Tibial nerve (tissue), 4 donors: ENCODE measurements around the gene MRPS23. TPM values are rescaled to one million over a fixed set of nuclear protein-coding genes. Genes with fewer than 3 reads are reported as not detected.

Source experiments
- DNase-seq, 2 donors: peaks; one replicate each; pipeline ENCODE4 v3.0.0-alpha.2; 2019; ENCODE audit warnings: low spot score in 2 of 2
- H3K27ac ChIP-seq, 4 donors: fragments of 200-600 bp; sonication (generic) in 3 of 4; one replicate each; pipeline ENCODE4 v1.5.1; 2017 to 2019; ENCODE audit warnings: mild to moderate bottlenecking in 1 of 4
- H3K27me3 ChIP-seq, 2 donors: fragments of 200-600 bp; sonication (generic) in 1 of 2; one replicate each; pipeline versions ENCODE4 v1.5.1 to v1.6.0; 2017 to 2019
- H3K36me3 ChIP-seq, 3 donors: fragments of 200-600 bp; sonication (generic); one replicate each; pipeline ENCODE4 v1.5.1; 2018 to 2019
- H3K4me1 ChIP-seq, 4 donors: fragments of 200-600 bp; sonication (generic) in 3 of 4; one replicate each; pipeline ENCODE4 v1.5.1; 2017 to 2019
- H3K4me3 ChIP-seq, 4 donors: fragments of 200-600 bp; sonication (generic) in 3 of 4; one replicate each; pipeline ENCODE4 v1.5.1; 2017 to 2019; ENCODE audit warnings: mild to moderate bottlenecking in 1 of 4, moderate library complexity in 1 of 4
- H3K9me3 ChIP-seq, 4 donors: fragments of 200-600 bp; sonication (generic) in 3 of 4; one replicate each; pipeline ENCODE4 v1.5.1; 2017 to 2019
- EP300 ChIP-seq, 2 donors: sonication (generic); formaldehyde crosslinking; IDR thresholded peaks; one replicate each; pipeline ENCODE4 v1.6.1; 2017; ENCODE audit warnings: antibody characterized with exemption in 2 of 2, mild to moderate bottlenecking in 1 of 2
- POLR2A ChIP-seq, 2 donors: fragments of 450-650 bp; IDR thresholded peaks; one replicate each; pipeline ENCODE4 v1.6.1; 2017; ENCODE audit warnings: antibody characterized with exemption in 2 of 2, mild to moderate bottlenecking in 2 of 2, moderate library complexity in 2 of 2
- WGBS, 2 donors: methylation state at CpG; one replicate each; pipeline ENCODE4 v1.1.5; 2018; 5-methylcytosine and 5-hydroxymethylcytosine counted together
- total RNA-seq, 4 donors: library from RNA; depleted of rRNA; stranded (reverse); fragments of >200 nt; gene quantifications; one replicate each; pipeline ENCODE4 v1.1.0, GENCODE V29; 2016
- TF ChIP-seq, protein P1 (sequence below), 5 experiments: fragments of 200-600 bp in 3 of 5; fragments of 450-650 bp in 2 of 5; sonication (generic) in 3 of 5; IDR thresholded peaks; one replicate each; pipeline ENCODE4 v1.5.1; 2016 to 2019; ENCODE audit warnings: antibody characterized with exemption in 5 of 5, mild to moderate bottlenecking in 3 of 5, moderate library complexity in 2 of 5

Gene MRPS23
- total RNA-seq, 4 donors from 2014 or later = 8.0 to 20.1 (median 9.0) TPM

GRCh38 chr17:57872536-57872935 is 22.7 kb upstream of the MRPS23 start:
- no peak for DNase-seq

GRCh38 chr17:57871863-57872262 is 22.0 kb upstream of the MRPS23 start:
- TF ChIP-seq EP300 (IDR thresholded peaks at IDR 0.05) (no peak), POLR2A (IDR thresholded peaks at IDR 0.05) (no peak)
- TF ChIP-seq, protein P1, sequence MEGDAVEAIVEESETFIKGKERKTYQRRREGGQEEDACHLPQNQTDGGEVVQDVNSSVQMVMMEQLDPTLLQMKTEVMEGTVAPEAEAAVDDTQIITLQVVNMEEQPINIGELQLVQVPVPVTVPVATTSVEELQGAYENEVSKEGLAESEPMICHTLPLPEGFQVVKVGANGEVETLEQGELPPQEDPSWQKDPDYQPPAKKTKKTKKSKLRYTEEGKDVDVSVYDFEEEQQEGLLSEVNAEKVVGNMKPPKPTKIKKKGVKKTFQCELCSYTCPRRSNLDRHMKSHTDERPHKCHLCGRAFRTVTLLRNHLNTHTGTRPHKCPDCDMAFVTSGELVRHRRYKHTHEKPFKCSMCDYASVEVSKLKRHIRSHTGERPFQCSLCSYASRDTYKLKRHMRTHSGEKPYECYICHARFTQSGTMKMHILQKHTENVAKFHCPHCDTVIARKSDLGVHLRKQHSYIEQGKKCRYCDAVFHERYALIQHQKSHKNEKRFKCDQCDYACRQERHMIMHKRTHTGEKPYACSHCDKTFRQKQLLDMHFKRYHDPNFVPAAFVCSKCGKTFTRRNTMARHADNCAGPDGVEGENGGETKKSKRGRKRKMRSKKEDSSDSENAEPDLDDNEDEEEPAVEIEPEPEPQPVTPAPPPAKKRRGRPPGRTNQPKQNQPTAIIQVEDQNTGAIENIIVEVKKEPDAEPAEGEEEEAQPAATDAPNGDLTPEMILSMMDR (IDR thresholded peaks at IDR 0.05) = no peak
- H3K4me1 ChIP-seq = peaks cover 3 to 82% (median 62%) of the 10 kb centered on the region in 4 donors
- H3K27me3 ChIP-seq = no peaks in the 10 kb centered on the region
- no peak overlapping the region for H3K27ac ChIP-seq
- H3K4me3 ChIP-seq = no peak overlapping the region
- peaks cover 0 to 47% (median 0%) of the 10 kb centered on the region in 3 donors for H3K36me3 ChIP-seq
- no peak for DNase-seq
- 89 to 90% methylated on average over 8 of the region's 8 CpGs for WGBS, 2 donors
- H3K9me3 ChIP-seq = no peaks in the 10 kb centered on the region

More at GRCh38 chr17:57872536-57872935, 22.7 kb upstream of the MRPS23 start:
- Histone ChIP-seq H3K27ac (no peak overlapping the region), H3K36me3 (peaks cover 0 to 44% (median 0%) of the 10 kb centered on the region in 3 donors), H3K4me1 (peaks cover 3 to 79% (median 59%) of the 10 kb centered on the region in 4 donors), H3K4me3 (no peak overlapping the region), H3K27me3 (no peaks in the 10 kb centered on the region), H3K9me3 (no peaks in the 10 kb centered on the region)
- 82% methylated on average over 13 to 14 of the region's 14 CpGs for WGBS, 2 donors
- TF ChIP-seq POLR2A (IDR thresholded peaks at IDR 0.05) (no peak), EP300 (IDR thresholded peaks at IDR 0.05) (no peak)
- TF ChIP-seq, protein P1 (IDR thresholded peaks at IDR 0.05) = no peak

DNA sequence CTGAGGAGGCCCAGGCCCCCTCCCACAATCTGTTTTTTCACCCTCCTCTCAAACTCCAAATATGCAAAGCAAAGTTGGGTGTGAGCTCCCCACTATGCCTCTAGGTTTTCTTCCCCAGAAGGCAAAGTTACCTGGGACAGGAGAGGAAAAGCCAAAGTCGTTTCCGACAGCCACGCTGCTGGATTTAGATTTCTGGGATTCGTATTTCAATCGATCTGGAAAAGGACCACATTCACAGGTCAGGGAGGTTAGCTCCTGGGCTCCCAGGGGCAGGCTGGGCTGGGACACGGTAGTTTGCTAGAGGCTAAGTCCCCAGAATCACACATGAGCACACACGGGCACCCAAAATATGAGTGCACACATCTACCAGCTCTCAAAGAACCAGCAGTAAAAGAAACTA is 21.3 kb upstream of the MRPS23 start:
- Histone ChIP-seq H3K4me3 (no peak overlapping the region), H3K36me3 (peaks cover 0 to 54% (median 0%) of the 10 kb centered on the region in 3 donors), H3K27ac (no peak overlapping the region), H3K9me3 (no peaks in the 10 kb centered on the region), H3K27me3 (no peaks in the 10 kb centered on the region), H3K4me1 (peaks cover 3 to 76% (median 59%) of the 10 kb centered on the region in 4 donors)
- 85 to 86% methylated on average over 7 of the region's 7 CpGs for WGBS, 2 donors
- no peak for DNase-seq
- TF ChIP-seq POLR2A (IDR thresholded peaks at IDR 0.05) = no peak
- TF ChIP-seq, protein P1 (IDR thresholded peaks at IDR 0.05) = no peak
- no peak for TF ChIP-seq EP300 (IDR thresholded peaks at IDR 0.05)

DNA sequence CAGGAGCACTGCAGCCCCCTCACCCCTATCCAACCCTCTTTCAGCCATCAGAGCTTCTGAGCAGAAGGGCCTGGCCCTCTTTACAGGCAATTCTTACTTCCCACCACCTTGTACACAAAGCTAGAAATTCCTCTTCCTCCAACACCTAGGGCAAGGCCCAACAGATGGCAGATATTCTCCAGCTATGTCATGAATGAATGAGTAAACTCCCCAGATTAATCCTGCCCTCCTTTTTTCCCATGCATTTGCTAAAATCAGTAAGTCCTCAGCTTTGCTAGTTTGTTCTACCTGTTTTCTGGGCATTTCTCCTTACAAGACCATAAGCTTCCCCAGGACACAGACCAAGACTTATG is 20.4 kb upstream of the MRPS23 start:
- Histone ChIP-seq H3K4me3 (no peak overlapping the region), H3K4me1 (peaks cover 3 to 67% (median 51%) of the 10 kb centered on the region in 4 donors), H3K27ac (no peak overlapping the region), H3K9me3 (no peaks in the 10 kb centered on the region), H3K27me3 (no peaks in the 10 kb centered on the region), H3K36me3 (peaks cover 0 to 63% (median 0%) of the 10 kb centered on the region in 3 donors)
- TF ChIP-seq POLR2A (IDR thresholded peaks at IDR 0.05) (no peak), EP300 (IDR thresholded peaks at IDR 0.05) (no peak)
- TF ChIP-seq, protein P1 (IDR thresholded peaks at IDR 0.05) = no peak
- DNase-seq = no peak

GRCh38 chr17:57869617-57870282 is 19.9 kb upstream of the MRPS23 start:
- Histone ChIP-seq H3K27me3 (no peaks in the 10 kb centered on the region), H3K4me3 (no peak overlapping the region), H3K4me1 (peaks cover 0 to 62% (median 45%) of the 10 kb centered on the region in 4 donors), H3K36me3 (peaks cover 0 to 68% (median 0%) of the 10 kb centered on the region in 3 donors), H3K9me3 (no peaks in the 10 kb centered on the region), H3K27ac (no peak overlapping the region)
- DNase-seq = no peak
- no peak for TF ChIP-seq EP300 (IDR thresholded peaks at IDR 0.05)
- no peak for TF ChIP-seq POLR2A (IDR thresholded peaks at IDR 0.05)
- TF ChIP-seq, protein P1 (IDR thresholded peaks at IDR 0.05) = no peak
- WGBS, 2 donors = 91 to 93% methylated on average over 9 of the region's 9 CpGs
